A673 (cell line): ENCODE measurements around the gene ZCCHC24.

ENCODE experiments used
- EZH2 ChIP-seq: fragments of 200-600 bp; sonication (generic); IDR thresholded peaks from 2 replicates; pipeline ENCODE4 v1.6.1; 2017; ENCODE audit warnings: borderline replicate concordance, low read depth, mild to moderate bottlenecking, mixed read lengths, antibody characterized with exemption, low read length; ENCODE audit not compliant: poor library complexity, severe bottlenecking
- TF ChIP-seq, protein P1 (sequence below): fragments of 300-800, 200-600 bp; sonication (generic); conservative IDR thresholded peaks from 2 replicates; pipeline ENCODE4 v1.5.1; 2017; ENCODE audit warnings: low read depth, mild to moderate bottlenecking, antibody characterized with exemption, low read length, moderate library complexity, mixed read lengths

DNA sequence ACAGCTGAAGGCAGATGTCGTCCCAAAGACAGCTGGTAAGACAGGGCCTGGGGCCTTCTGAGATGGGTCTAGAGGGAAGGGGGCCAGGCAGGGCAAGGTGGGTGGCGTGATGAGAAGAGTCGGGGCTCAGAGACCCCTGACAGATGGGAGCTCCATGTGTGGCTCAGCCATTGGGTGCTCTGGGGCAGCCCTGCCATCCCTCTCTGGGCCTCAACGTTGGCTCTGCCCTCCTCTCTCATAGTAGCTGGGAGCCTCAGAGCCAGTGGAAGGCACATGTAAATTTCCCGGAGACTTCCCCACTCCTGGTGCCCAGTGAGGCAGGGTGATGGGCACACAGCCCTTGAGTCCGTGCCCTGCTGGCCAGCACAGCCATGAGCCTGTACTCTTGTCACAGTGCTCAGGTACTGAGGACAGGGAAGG lies 96.3 kb downstream of the ZCCHC24 start:
- no peak for TF ChIP-seq EZH2
- TF ChIP-seq, protein P1, sequence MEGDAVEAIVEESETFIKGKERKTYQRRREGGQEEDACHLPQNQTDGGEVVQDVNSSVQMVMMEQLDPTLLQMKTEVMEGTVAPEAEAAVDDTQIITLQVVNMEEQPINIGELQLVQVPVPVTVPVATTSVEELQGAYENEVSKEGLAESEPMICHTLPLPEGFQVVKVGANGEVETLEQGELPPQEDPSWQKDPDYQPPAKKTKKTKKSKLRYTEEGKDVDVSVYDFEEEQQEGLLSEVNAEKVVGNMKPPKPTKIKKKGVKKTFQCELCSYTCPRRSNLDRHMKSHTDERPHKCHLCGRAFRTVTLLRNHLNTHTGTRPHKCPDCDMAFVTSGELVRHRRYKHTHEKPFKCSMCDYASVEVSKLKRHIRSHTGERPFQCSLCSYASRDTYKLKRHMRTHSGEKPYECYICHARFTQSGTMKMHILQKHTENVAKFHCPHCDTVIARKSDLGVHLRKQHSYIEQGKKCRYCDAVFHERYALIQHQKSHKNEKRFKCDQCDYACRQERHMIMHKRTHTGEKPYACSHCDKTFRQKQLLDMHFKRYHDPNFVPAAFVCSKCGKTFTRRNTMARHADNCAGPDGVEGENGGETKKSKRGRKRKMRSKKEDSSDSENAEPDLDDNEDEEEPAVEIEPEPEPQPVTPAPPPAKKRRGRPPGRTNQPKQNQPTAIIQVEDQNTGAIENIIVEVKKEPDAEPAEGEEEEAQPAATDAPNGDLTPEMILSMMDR, result no peak
